C4-2B (cell line): ENCODE measurements around the gene FHL3.

ENCODE experiments used
- CTCF ChIP-seq: fragments of 450-650 bp; conservative IDR thresholded peaks from 2 replicates; pipeline ENCODE4 v1.5.1; 2017; ENCODE audit warnings: mild to moderate bottlenecking
- ZFX ChIP-seq: fragments of 450-650 bp; IDR thresholded peaks from 2 replicates; pipeline ENCODE4 v1.6.1; 2017

DNA sequence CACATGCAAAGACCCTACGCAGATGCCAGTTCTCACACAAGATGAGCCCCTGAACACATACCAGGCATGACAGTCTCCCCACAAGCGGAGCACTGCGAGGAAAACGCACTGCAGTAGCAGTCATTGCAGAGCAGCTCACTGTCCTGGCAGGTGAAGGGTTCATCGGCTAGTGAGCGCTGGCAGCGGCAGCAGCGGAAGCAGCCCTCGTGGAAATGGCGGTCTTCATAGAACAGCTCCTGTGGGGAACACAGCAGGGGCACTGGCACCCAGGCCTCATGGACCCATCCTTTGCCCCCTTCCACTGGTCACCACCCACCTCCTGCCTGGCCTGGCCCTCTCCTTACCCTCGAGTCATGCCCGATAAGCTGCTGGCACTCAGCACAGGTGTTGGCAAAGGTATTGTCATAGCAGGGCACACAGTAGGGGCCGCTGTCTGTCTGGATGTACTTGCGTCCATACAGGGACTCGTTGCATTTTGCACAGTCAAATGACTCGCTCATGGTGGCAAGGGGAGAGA, 6.3 kb downstream of the FHL3 start:
- TF ChIP-seq ZFX: no peak
- TF ChIP-seq CTCF: no peak
